ENCODE results near the gene PRB3.

Gene PRB3

GRCh38 chr12:11269607-11270006, at the start of gene PRB3:
Gene PRB3 (minus strand): TSS chr12:11269707. CDS start chr12:11269669, 38 bp downstream.
- no peak for DNase-seq

GRCh38 chr12:11310336-11310735, 40.8 kb upstream of the PRB3 start, which contains the start of gene PRB4:
Gene PRB4 (minus strand): TSS chr12:11310436. CDS start chr12:11310398, 38 bp downstream.
- DNase-seq, result no peak

GRCh38 chr12:11307143-11307542, 37.6 kb upstream of the PRB3 start:
- no peak for DNase-seq

GRCh38 chr12:11273449-11273848, 3.9 kb upstream of the PRB3 start:
- no peak for DNase-seq

- no peak for DNase-seq
Measured at GRCh38 chr12:11264501-11264900, 5.0 kb downstream of the PRB3 start.

- no peak for DNase-seq
Measured at GRCh38 chr12:11246489-11246888, 23.0 kb downstream of the PRB3 start.

GRCh38 chr12:11242656-11243055, 26.9 kb downstream of the PRB3 start:
- DNase-seq, result no peak

GRCh38 chr12:11240348-11240930, 29.1 kb downstream of the PRB3 start:
- DNase-seq, result no peak

GRCh38 chr12:11238275-11238674, 31.2 kb downstream of the PRB3 start:
- DNase-seq, result no peak

GRCh38 chr12:11233532-11233931, 36.0 kb downstream of the PRB3 start:
- no peak for DNase-seq

- DNase-seq, result peak; percentile 3
Measured at GRCh38 chr12:11228296-11228879, 41.1 kb downstream of the PRB3 start.

- DNase-seq, result no peak
Measured at GRCh38 chr12:11227373-11227772, 42.1 kb downstream of the PRB3 start.

Data from activated gamma-delta T cell treated with Interleukin-2 at 50 U/mL for 16 hours (primary cell).